Esophagus squamous epithelium (tissue), 5 donors: ENCODE data around the gene MSH6. TPM values are rescaled to one million over a fixed set of nuclear protein-coding genes. Genes with fewer than 3 reads are reported as not detected.

ENCODE experiments used
- DNase-seq: peaks from one replicate; lab custom pipeline; 2025; lab: John Stamatoyannopoulos, UW
- H3K27ac ChIP-seq, 4 donors: fragments of 200-600 bp; sonication (generic); one replicate each; pipeline ENCODE4 v1.5.1; 2016 to 2019; ENCODE audit warnings: mild to moderate bottlenecking in 1 of 4
- H3K27me3 ChIP-seq, 4 donors: fragments of 200-600 bp; sonication (generic); 1 replicate in 3 of 4; 2 replicates in 1 of 4; pipeline versions ENCODE4 v1.5.1 to v1.6.0; 2017 to 2021; ENCODE audit warnings: antibody characterized with exemption in 1 of 4
- H3K36me3 ChIP-seq, 3 donors: fragments of 200-600 bp; sonication (generic); one replicate each; pipeline ENCODE4 v1.5.1; 2016 to 2019
- H3K4me1 ChIP-seq, 3 donors: fragments of 200-600 bp; sonication (generic); one replicate each; pipeline ENCODE4 v1.5.1; 2017 to 2019
- H3K4me3 ChIP-seq, 4 donors: fragments of 200-600 bp; sonication (generic); 1 replicate in 3 of 4; 2 replicates in 1 of 4; pipeline ENCODE4 v1.5.1; 2016 to 2019; ENCODE audit warnings: mild to moderate bottlenecking in 2 of 4, moderate library complexity in 1 of 4
- H3K9me3 ChIP-seq, 3 donors: fragments of 200-600 bp; sonication (generic); one replicate each; pipeline ENCODE4 v1.5.1; 2016 to 2019
- POLR2A ChIP-seq, 4 donors: fragments of 450-650 bp; IDR thresholded peaks; one replicate each; pipeline ENCODE4 v1.6.1; 2017; ENCODE audit warnings: antibody characterized with exemption in 4 of 4, mild to moderate bottlenecking in 4 of 4, moderate library complexity in 3 of 4
- WGBS, 2 donors: methylation state at CpG; one replicate each; pipeline ENCODE4 v1.1.5; 2018; 5-methylcytosine and 5-hydroxymethylcytosine counted together
- intact Hi-C: fragments of 100-400 bp; cut with DNase I; formaldehyde crosslinking; loops from one replicate; pipeline ENCODE4 v1.15.0; 2022
- total RNA-seq, 4 donors: library from RNA; depleted of rRNA; stranded (reverse); fragments of >200 nt; gene quantifications; one replicate each; pipeline ENCODE4 v1.1.0, GENCODE V29; 2016
- TF ChIP-seq, protein P1 (sequence below), 6 experiments: fragments of 450-650 bp in 4 of 6; fragments of 200-600 bp in 2 of 6; sonication (generic) in 2 of 6; IDR thresholded peaks; one replicate each; pipeline ENCODE4 v1.5.1; 2016 to 2019; ENCODE audit warnings: antibody characterized with exemption in 6 of 6, mild to moderate bottlenecking in 4 of 6, moderate library complexity in 4 of 6
- donor health status: DM: yes; HTN: yes; CAD: no.

The MSH6 gene, protein sequence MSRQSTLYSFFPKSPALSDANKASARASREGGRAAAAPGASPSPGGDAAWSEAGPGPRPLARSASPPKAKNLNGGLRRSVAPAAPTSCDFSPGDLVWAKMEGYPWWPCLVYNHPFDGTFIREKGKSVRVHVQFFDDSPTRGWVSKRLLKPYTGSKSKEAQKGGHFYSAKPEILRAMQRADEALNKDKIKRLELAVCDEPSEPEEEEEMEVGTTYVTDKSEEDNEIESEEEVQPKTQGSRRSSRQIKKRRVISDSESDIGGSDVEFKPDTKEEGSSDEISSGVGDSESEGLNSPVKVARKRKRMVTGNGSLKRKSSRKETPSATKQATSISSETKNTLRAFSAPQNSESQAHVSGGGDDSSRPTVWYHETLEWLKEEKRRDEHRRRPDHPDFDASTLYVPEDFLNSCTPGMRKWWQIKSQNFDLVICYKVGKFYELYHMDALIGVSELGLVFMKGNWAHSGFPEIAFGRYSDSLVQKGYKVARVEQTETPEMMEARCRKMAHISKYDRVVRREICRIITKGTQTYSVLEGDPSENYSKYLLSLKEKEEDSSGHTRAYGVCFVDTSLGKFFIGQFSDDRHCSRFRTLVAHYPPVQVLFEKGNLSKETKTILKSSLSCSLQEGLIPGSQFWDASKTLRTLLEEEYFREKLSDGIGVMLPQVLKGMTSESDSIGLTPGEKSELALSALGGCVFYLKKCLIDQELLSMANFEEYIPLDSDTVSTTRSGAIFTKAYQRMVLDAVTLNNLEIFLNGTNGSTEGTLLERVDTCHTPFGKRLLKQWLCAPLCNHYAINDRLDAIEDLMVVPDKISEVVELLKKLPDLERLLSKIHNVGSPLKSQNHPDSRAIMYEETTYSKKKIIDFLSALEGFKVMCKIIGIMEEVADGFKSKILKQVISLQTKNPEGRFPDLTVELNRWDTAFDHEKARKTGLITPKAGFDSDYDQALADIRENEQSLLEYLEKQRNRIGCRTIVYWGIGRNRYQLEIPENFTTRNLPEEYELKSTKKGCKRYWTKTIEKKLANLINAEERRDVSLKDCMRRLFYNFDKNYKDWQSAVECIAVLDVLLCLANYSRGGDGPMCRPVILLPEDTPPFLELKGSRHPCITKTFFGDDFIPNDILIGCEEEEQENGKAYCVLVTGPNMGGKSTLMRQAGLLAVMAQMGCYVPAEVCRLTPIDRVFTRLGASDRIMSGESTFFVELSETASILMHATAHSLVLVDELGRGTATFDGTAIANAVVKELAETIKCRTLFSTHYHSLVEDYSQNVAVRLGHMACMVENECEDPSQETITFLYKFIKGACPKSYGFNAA (N-terminal part only)
- 10 to 100 TPM; 22.7 to 29.5 (median 25.4) TPM for total RNA-seq

DNA sequence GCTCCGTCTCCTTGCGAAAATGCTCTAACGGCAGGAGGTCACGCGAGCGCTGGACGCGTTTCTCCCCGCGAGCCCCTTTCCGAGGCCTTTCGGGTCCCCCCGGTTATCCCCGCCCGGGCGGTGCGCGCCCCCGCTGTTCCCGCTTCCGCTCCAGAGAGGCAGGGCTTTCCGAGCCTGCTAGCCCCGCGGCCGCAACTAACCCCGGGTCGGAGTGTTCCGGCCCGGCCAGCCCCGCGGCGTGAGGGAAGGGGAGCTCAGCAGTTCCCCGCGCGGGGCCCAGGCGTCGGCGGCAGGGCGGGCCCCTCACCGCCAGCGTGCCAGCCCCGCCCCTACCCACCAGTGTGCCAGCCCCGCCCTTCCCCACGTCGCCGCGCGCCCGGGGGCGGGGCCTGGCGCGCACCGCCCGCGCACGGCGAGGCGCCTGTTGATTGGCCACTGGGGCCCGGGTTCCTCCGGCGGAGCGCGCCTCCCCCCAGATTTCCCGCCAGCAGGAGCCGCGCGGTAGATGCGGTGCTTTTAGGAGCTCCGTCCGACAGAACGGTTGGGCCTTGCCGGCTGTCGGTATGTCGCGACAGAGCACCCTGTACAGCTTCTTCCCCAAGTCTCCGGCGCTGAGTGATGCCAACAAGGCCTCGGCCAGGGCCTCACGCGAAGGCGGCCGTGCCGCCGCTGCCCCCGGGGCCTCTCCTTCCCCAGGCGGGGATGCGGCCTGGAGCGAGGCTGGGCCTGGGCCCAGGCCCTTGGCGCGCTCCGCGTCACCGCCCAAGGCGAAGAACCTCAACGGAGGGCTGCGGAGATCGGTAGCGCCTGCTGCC, at the start of gene MSH6:
Gene MSH6 (plus strand): TSS at position 475 of the 815 bp plus-strand sequence. CDS start 89 bp downstream, at position 564.
- H3K27ac ChIP-seq = peak within 1 kb of the TSS; percentile 88 to 95 (median 94)
- peak within 1 kb of the TSS; percentile 71 to 93 (median 84) for H3K4me3 ChIP-seq
- TF ChIP-seq, protein P1, sequence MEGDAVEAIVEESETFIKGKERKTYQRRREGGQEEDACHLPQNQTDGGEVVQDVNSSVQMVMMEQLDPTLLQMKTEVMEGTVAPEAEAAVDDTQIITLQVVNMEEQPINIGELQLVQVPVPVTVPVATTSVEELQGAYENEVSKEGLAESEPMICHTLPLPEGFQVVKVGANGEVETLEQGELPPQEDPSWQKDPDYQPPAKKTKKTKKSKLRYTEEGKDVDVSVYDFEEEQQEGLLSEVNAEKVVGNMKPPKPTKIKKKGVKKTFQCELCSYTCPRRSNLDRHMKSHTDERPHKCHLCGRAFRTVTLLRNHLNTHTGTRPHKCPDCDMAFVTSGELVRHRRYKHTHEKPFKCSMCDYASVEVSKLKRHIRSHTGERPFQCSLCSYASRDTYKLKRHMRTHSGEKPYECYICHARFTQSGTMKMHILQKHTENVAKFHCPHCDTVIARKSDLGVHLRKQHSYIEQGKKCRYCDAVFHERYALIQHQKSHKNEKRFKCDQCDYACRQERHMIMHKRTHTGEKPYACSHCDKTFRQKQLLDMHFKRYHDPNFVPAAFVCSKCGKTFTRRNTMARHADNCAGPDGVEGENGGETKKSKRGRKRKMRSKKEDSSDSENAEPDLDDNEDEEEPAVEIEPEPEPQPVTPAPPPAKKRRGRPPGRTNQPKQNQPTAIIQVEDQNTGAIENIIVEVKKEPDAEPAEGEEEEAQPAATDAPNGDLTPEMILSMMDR (IDR thresholded peaks at IDR 0.05) = peak in 1 of 6 experiments; percentile 16
- peak in 2 of 4 donors; percentile 66 to 89 for TF ChIP-seq POLR2A (IDR thresholded peaks at IDR 0.05)
- peak; percentile 44 for DNase-seq
- H3K9me3 ChIP-seq = no peaks in the 10 kb centered on the region
- WGBS, 2 donors = 0% methylated on average over 11 to 13 of the region's 98 CpGs
- H3K27me3 ChIP-seq = no peaks in the 10 kb centered on the region
- no peaks in the 10 kb centered on the region for H3K36me3 ChIP-seq
- H3K4me1 ChIP-seq = peaks cover 6 to 37% (median 16%) of the 10 kb centered on the region in 3 donors
- intact Hi-C loops = loop anchor here (10.0 kb wide), 1 partner anchor 122 kb away; the partner anchor contains the start of gene FBXO11

DNA sequence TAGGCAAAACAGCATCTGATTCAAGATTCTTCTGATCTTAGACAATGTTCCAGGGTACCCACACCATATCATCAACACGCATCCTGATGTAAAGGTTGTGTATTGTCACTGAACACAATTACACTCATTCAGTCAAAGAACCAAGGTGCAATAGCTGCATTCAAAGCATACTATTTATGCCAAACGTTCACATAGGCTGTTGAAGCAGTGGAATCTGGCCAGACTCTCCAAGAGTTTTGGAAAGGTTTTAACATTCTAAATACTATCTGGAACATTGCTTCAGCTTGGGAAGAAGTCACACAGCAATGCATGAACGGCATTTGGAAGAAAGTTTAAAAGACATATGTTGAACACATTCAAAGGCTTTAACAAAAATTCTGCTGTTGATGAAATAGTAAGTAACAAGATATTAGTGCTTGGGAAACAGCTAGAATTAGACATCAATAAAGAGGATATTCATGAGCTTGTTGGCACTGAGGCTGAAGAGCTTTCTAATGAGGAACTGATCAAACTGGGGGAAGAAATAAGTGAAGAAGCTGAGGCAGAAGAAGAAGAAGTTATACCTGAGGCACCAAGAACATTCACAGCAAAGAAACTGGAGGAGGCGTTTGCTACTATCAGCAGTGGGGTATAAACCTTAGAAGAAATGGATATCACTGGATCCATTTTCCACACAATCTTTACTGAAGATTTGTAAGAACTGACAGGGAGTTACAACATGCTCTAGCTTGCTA, 47.6 kb upstream of the MSH6 start:
- Histone ChIP-seq H3K27ac (no peak overlapping the region), H3K9me3 (no peaks in the 10 kb centered on the region), H3K4me1 (no peaks in the 10 kb centered on the region), H3K27me3 (no peaks in the 10 kb centered on the region), H3K36me3 (no peaks in the 10 kb centered on the region), H3K4me3 (no peak overlapping the region)
- 43 to 52% methylated on average over 4 of the region's 4 CpGs for WGBS, 2 donors
- intact Hi-C loops = no loop called here
- DNase-seq = no peak
- TF ChIP-seq, protein P1 (IDR thresholded peaks at IDR 0.05) = no peak
- no peak for TF ChIP-seq POLR2A (IDR thresholded peaks at IDR 0.05)

DNA sequence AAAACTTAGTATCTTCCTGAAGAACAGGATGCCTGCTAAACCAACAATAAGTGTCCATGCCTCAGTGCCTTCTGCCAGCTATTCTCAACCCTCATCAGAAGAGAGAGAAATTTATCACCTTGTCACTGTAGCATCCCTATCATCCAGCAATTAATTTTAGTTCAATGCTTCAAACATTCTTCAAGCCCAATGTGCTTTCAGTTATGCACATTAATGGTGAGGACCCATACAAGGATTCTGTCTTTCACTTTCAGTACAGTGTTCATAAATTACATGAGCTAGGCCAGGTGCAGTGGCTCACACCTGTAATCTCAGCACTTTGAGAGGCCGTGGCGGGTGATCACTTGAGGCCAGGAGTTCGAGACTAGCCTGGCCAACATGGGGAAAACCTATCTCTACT, 47.0 kb upstream of the MSH6 start:
- intact Hi-C loops = no loop called here
- 90 to 94% methylated on average over 2 to 3 of the region's 3 CpGs for WGBS, 2 donors

More for the DNA sequence above, 47.0 kb upstream of the MSH6 start:
- no peaks in the 10 kb centered on the region for H3K4me1 ChIP-seq
- no peak overlapping the region for H3K27ac ChIP-seq
- H3K27me3 ChIP-seq = no peaks in the 10 kb centered on the region
- H3K36me3 ChIP-seq = no peaks in the 10 kb centered on the region
- H3K4me3 ChIP-seq = no peak overlapping the region
- no peak for DNase-seq
- H3K9me3 ChIP-seq = no peaks in the 10 kb centered on the region
- TF ChIP-seq, protein P1 (IDR thresholded peaks at IDR 0.05) = no peak
- TF ChIP-seq POLR2A (IDR thresholded peaks at IDR 0.05) = no peak
